RWPE1 (cell line): Measurements from ENCODE around the gene XRN1.

Experiments used
- CTCF ChIA-PET: fragments of 350-600 bp; sonication (Branson Sonifier 250); formaldehyde crosslinking; extraction: SDS; loops from one replicate; lab custom pipeline; 2021; lab: Yijun Ruan, JAX
- POLR2A ChIA-PET: fragments of 400-600 bp; formaldehyde crosslinking; extraction: SDS; loops from one replicate; lab custom pipeline; 2020; ENCODE audit warnings: antibody characterized with exemption; ENCODE audit not compliant: low non-redundant PET; lab: Yijun Ruan, JAX
- DNase-seq: peaks from one replicate; pipeline ENCODE4 v3.0.0; 2012; ENCODE audit warnings: low spot score
- H3K27ac ChIP-seq: fragments of 450-650 bp; 2 replicates; pipeline ENCODE4 v1.5.1; 2017
- TF ChIP-seq, protein P1 (sequence below): fragments of 450-650 bp; conservative IDR thresholded peaks from 2 replicates; pipeline ENCODE4 v1.5.1; 2017; ENCODE audit warnings: low read depth, mild to moderate bottlenecking

XRN1 gene

DNA sequence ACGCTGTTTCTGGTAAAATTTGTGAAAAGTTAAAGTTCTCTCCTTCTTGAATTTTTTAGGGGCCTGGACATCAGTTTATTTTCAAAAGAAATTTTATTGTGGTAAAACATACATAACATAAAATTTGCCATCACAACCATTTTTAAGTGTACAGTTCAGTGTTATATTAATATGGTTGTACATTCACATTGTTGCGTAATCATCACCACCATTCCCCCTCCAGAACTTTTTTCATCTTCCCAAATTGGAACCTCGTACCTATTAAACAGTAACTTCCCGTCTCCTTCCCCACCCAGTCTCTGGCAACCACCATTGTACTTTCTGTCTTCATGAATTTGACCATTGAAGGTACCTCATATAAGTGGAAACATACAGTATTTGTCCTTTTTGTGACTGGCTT, 23.0 kb upstream of the XRN1 start:
- H3K27ac ChIP-seq = no peak overlapping the region
- CTCF ChIA-PET = no interaction called here
- TF ChIP-seq, protein P1, sequence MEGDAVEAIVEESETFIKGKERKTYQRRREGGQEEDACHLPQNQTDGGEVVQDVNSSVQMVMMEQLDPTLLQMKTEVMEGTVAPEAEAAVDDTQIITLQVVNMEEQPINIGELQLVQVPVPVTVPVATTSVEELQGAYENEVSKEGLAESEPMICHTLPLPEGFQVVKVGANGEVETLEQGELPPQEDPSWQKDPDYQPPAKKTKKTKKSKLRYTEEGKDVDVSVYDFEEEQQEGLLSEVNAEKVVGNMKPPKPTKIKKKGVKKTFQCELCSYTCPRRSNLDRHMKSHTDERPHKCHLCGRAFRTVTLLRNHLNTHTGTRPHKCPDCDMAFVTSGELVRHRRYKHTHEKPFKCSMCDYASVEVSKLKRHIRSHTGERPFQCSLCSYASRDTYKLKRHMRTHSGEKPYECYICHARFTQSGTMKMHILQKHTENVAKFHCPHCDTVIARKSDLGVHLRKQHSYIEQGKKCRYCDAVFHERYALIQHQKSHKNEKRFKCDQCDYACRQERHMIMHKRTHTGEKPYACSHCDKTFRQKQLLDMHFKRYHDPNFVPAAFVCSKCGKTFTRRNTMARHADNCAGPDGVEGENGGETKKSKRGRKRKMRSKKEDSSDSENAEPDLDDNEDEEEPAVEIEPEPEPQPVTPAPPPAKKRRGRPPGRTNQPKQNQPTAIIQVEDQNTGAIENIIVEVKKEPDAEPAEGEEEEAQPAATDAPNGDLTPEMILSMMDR = no peak
- POLR2A ChIA-PET = no interaction called here
- no peak for DNase-seq

DNA sequence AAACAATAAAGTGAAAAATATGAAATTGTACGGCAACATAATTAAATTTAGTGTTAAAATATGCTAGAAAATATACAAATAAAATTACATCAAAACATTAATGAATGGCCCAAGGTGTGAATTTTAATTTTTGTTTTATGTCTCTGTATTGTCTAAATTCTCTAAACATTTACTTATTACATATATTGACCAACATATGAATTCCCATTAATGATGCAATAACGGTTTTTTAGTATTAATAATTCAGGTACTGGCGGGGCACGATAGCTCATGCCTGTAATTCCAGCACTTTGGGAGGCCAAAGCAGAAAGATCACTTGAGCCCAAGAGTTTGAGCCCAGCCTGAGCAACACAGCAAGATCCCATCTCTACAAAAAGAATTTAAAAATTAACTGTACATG, 20.6 kb upstream of the XRN1 start:
- CTCF ChIA-PET = interaction anchor here (0.6 kb wide), 1 partner anchor 16 kb away, joined by 5 read pairs; no protein-coding TSS in a partner anchor
- POLR2A ChIA-PET = no interaction called here
- no peak for DNase-seq
- TF ChIP-seq, protein P1 = no peak
- no peak overlapping the region for H3K27ac ChIP-seq

DNA sequence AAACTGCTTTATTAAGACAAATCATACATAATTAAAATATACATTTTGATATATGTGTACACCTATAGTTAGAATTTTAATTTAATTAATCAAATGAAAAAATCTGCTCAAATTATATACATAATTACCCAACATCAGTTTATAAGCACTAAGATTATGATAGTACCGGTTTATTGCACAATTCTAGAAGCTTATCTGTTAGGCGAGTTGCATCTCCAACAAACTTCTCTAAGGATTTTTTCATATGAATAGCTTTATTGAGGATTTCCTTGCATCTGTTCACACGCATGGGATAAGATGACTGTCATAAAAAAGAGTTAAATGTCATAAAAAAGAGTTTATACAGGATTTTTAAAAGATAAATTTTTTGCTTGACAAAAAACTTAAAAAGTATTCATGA, 19.9 kb upstream of the XRN1 start:
- no peak for DNase-seq
- H3K27ac ChIP-seq = no peak overlapping the region
- CTCF ChIA-PET = no interaction called here
- POLR2A ChIA-PET = no interaction called here
- TF ChIP-seq, protein P1 = no peak

DNA sequence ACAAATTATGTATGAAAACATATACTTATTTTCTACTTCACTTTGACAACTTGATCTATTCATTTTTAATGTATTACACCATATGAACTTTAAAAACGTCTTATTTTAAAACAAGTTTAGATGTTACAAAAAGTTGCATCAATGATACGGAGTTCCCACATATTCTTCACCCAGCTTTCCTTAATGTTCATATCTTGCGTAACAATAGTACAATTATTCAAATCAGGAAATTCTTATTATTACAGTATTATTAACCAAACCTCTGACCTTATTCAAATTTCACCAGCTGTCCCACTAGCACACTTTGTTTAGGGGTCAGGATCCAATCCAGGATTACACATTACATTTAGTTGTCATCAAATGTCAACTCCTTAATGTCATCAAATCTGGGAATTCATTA, 12.9 kb upstream of the XRN1 start:
- no peak overlapping the region for H3K27ac ChIP-seq
- no peak for DNase-seq
- CTCF ChIA-PET = interaction anchor here (0.6 kb wide), 1 partner anchor 35 kb away, joined by 3 read pairs; no protein-coding TSS in a partner anchor
- TF ChIP-seq, protein P1 = no peak
- POLR2A ChIA-PET = no interaction called here

DNA sequence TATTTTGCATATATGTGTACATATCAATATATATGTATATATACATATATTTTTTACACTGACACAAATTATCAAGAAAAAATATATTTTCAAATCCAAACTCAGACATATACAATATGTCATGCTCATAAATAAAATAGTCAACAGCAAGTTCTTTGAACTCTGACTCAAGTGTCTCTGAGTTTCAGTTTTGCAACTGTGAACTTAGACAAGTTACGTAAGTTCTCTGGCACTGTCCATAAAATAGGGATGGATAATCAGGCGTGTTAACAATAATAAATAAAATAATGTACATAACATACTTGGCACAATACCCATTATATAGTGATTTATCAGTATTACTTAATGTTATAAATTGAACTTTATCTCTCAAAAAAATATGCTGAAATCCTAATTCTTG, 12.1 kb upstream of the XRN1 start:
- no peak overlapping the region for H3K27ac ChIP-seq
- no peak for DNase-seq
- TF ChIP-seq, protein P1 = no peak
- ChIA-PET POLR2A (no interaction called here), CTCF (interaction anchor here (0.6 kb wide), 1 partner anchor 34 kb away, joined by 3 read pairs; no protein-coding TSS in a partner anchor)

DNA sequence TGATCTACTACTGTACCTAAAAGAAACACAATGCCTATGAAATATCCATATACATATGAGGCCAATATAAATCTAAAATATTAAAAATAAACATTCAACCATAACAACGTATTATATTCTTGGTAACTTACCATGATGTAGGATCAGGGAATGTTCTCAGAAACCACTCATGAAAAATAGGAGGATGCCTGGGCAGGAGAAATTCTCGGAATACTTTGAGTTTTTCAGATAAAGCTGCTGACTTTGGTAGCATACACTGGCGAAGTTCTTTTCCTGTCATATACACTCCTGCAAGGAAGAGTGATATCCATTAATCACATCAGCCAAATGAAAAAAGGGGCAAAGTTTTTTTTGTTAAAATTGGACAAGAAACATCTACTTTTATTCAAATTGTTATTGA, 11.3 kb upstream of the XRN1 start:
- TF ChIP-seq, protein P1 = no peak
- no peak for DNase-seq
- CTCF ChIA-PET = no interaction called here
- POLR2A ChIA-PET = no interaction called here
- H3K27ac ChIP-seq = no peak overlapping the region
